H1 (cell line): ENCODE measurements around the gene FAT2. TPM values are rescaled to one million over a fixed set of nuclear protein-coding genes. Genes with fewer than 3 reads are reported as not detected.

Source experiments
- CBX8 ChIP-seq: fragments of 300-800, 300-1000 bp; sonication (generic); IDR thresholded peaks from 2 replicates; pipeline ENCODE4 v1.7.1; 2016; ENCODE audit warnings: low read depth, low read length, borderline replicate concordance
- CTBP2 ChIP-seq: IDR thresholded peaks from 2 replicates; pipeline ENCODE4 v1.7.0; 2011; ENCODE audit warnings: borderline replicate concordance, mild to moderate bottlenecking, moderate library complexity, mixed read lengths, low read length; ENCODE audit not compliant: insufficient read depth, insufficient read length
- E2F6 ChIP-seq: IDR thresholded peaks from 2 replicates; pipeline ENCODE4 v1.6.1; 2012; ENCODE audit warnings: inconsistent platforms
- HDAC2 ChIP-seq, 2 experiments: fragments of 300-600 bp in 1 of 2; sonication (generic) in 1 of 2; IDR thresholded peaks; 2 replicates each; pipeline ENCODE4 v1.6.1; 2011 to 2012; ENCODE audit warnings: low read depth in 2 of 2, low read length in 2 of 2, mild to moderate bottlenecking in 2 of 2, moderate library complexity in 2 of 2, borderline replicate concordance in 1 of 2, inconsistent platforms in 1 of 2
- polyA plus RNA-seq, 7 experiments: library from polyadenylated mRNA; depleted of rRNA in 3 of 7; stranded (reverse) in 5 of 7; unstranded in 2 of 7; fragments of >200 nt in 5 of 7; fragments of 200-250 nt in 2 of 7; gene quantifications; 1 replicate in 5 of 7; 2 replicates in 1 of 7; 4 replicates in 1 of 7; pipeline versions ENCODE4 v1.2.1 to v1.2.3, GENCODE V29; 2011 to 2013; ENCODE audit warnings: missing spikeins in 2 of 7, mixed read lengths in 2 of 7
- total RNA-seq: library from RNA; stranded (reverse); fragmentation: NEBNext Ultra II Directional; extraction: Animal tissue kit (Norgen Biotek cat#: 25700); gene quantifications from 2 replicates; pipeline ENCODE4 v1.2.1, GENCODE V29; 2021

The FAT2 gene
- total and polyA plus RNA-seq, 2 of the 8 experiments (the other 6 are each of a cell fraction or from before 2014, with no cell fraction given), result 0.12 to 0.30 TPM

DNA sequence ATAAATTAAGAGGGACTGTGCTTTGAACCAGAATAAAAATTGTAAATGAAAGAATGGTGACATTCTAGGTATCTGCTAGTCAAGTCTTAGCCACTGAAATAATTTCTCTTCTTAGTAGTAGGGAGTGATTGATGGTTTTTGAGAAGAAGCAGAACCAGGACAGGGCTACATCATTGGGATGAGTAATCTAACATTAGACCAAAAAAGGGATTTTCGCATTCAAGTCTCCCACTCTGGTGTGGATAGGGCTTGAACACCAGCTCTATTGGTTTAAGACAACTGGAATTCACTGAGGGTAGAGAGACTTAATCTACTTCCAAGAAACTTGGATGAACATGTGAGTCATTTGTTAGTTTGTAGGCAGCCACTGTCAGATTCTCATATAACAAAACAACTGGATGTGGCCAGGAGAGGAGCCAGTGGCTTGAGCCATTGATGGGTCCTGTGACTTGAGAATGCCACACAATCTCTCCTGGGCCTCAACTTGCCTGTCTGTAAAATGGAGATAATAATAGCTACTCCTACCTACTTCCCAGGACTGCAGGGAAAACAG lies 16.6 kb downstream of the FAT2 start (continued):
- TF ChIP-seq CTBP2, result no peak
- no peak for TF ChIP-seq CBX8
- no peak for TF ChIP-seq E2F6
- no peak for TF ChIP-seq HDAC2 (IDR thresholded peaks at IDR 0.05; ENCODE audit: borderline replicate concordance in 1 of 2, low read depth in 2 of 2, low read length in 2 of 2)
